ENCODE results near the gene ENPP6.

- TF ChIP-seq EZH2phosphoT487 (IDR thresholded peaks at IDR 0.05; ENCODE audit: low read depth): no peak
- no peak for TF ChIP-seq CTCF (IDR thresholded peaks at IDR 0.05; ENCODE audit: low read depth, low read length)
Observed at GRCh38 chr4:184201179-184201578, 16.5 kb downstream of the ENPP6 start.
